Stimulated activated CD8-positive, alpha-beta memory T cell treated with anti-CD3 and anti-CD28 coated beads, Interleukin-7, amount 100 ng/mL, for 48 hours (primary cell): ENCODE results near the gene PBX1.

Experiments used
- DNase-seq, 2 donors: peaks; one replicate each; pipeline ENCODE4 v3.0.0-alpha.2; 2020; ENCODE audit warnings: low read depth in 1 of 2; ENCODE audit errors: extremely low read depth in 1 of 2

The PBX1 gene

DNA sequence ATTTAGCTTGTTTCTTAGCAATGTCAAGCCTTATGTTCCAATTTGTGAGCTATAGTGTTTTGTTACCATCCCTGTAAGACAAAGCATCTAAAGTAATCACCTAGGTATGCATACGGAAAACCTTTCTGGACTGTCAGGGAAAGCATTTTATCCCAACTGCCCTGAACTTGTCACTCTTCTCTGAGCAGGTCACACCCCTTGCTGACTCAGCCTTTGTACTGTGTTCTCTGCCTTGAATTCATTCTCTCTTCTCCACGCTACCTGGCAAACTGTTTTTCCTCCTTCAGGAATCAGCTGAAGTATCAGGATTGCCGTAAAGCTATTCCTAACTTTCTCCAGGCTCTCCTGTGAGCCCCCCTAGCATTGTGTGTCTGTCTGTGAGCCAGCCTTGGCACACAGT is 54.2 kb downstream of the PBX1 start:
- no peak for DNase-seq

DNA sequence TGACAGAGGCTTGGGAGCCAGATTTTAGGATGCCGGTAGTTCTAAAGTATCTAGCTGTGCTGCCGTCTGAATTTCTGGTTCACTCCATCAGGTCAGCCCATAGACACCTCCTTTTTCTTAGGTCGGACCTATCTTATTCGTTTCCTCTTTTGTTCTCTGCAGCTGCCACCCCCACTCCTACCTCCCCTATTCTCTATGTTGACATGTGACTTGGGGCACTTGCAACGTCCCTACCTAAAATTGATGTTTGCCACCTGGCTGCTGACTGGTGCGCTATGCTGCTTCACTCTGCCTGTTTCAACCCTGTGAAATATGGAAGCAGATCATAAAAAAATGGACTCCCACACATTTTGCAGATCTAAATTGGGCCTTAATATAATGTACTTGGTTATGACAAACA is 55.3 kb downstream of the PBX1 start:
- DNase-seq, result no peak

DNA sequence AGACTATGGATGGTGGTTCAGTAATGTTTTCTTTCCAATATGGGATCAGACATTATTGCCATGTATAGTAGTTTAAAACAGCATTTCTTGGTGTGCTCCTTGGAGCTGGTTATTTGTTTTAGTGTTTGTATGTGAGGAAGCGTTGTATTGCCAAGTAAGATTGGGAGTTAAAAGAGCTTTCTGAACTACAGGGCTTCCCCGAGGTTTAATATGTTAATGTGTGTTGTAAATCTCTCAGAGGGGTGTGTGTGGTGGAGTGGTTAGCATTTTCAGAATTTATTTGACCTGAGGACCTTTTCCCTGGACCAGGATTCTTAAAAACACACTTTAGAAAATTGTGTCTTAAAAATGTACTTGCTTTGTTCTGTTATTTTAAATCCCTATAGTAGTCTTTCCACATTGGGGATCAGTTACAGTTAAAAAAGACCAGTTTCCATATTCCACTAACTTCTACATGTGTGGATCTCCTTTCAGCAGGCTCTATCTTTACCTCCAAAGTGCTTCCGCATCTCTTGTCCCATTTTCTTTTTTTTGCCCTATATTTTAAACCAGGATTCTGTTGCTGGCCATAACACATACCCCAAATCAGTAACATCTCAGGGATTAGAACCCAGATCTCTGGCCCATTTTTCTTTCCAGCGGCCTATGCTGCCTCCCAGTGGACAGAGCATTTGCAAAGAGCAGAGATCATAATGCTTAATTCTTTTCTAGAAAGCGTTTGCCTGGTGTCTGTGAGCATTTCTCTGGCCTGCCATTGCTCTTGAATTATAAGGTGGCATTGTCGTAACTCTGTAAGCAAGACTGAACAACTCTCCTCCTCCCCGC is 58.6 kb downstream of the PBX1 start:
- DNase-seq, result no peak

DNA sequence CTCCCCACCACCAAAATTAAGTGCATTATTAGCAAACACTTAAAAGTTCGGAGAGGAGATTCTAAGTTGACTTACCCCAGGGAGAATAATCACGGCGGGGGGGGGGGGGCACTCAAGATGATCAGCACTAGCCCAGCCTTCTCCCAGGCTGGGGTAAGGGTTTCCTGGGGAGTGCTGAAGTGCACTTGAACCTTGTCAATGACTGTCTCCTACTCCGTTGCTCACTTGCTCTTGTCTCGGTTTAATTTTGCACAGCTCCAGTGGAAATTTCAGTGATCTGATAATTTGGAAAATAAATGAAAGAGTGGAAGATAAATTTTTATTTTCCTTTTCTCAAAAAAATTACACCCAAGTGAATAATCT is 59.2 kb downstream of the PBX1 start:
- no peak for DNase-seq

DNA sequence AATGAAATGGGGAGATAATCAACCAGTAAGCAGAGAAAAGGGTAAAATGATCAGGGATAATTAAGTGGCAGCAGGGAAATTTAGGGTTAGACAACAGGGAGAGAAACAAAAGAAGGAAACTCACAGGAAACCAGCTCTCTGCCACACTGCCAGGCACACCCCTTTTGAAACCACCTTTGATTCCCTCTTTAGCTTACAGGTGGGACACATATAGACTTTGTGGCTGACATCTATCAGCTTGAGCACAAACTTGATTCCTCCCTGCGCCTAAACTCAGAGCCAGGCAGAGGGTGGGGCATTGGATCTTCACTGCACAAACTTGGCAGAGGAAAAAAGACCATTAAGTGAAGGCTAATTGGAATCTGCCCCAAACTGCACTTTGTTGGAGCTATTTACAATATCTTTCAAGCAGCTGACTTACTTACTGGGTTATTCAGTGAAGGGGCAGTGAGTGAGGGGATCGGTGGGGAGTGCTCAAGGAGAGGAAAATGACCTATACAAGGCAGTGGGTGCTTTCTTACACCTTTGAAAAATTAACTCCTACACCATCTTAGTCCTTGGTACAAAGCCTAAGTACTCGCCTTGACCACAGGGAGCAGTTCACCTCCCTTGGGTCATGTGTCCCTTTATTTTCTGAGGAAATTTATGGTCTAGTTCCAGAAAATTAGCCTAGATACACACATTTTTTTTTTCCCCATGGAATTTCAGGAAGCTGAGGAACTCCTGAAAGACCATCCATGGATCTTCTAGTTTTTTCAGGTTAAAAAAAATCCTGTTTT is 60.2 kb downstream of the PBX1 start:
- DNase-seq, result no peak

DNA sequence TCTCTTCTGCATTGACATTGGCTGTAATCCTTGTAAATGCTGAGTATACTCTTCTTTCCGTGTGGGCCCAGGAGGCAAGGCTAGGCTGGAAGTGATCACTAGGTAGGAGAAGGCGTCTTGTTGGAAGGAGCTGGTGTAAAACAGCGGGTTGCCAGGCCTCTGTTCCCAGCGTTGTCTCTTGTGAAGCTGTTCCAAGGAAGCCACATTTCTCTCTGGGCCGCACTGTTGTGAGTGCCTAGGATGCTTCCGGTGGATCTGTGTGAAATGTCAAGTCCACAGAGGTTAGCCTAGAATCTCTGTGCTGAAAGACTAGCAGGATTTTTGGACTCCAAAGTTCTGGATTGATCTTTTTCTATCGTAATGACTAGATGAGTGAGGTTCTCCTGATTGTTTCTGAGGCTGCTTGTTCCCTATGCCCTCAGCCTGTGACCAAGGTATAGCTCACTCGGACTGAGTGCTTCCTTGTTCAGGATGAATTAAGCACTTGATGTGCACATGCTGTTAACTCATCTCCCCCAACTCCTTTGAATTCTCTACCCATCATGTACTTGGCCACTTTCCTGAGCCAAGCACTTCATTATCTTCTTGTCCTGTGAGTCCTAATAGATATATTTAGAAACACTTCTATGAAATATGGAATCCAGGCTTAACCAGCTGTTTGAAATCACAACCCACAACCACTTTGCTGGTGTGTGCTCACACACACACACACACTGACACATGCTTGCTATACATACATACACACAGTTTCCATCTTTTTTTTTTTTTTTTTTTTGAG is 63.3 kb downstream of the PBX1 start:
- DNase-seq, result no peak

DNA sequence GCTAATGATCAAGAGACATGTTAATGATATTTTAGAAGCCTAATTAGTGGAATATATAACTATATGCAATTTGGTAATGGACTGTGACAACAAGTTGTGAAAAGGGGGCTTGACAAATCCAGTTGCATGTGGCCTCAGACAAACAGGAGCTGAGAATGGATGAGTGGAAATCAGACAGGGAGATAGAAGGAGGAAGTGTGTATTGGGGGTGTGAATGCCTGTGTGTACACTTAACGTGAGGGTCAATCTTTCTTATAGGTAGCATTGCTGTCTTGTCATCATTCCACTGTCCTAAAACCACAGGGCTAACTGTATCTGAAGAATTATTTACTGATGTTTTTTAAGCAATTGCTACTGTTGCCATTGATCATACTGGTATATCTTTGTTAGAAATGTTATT is 64.8 kb downstream of the PBX1 start:
- DNase-seq, result no peak

DNA sequence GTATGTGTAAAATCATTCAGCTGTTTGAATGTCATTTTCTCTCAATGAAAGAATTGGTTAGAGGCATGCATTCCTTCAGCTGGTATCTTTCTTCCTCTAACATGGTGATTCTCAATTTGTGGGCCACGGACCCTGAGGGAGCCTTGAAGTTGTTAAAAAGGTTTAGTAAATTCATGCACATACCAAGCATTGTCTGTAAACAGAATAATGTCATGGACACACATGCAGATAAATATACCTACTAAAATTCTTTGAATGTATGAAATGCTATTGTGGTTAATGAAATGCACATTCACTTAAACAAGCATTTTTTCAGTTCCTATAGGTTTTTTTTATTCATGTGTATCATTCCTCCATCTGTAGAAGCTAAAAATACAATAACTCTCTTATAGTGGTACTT is 65.4 kb downstream of the PBX1 start:
- no peak for DNase-seq

DNA sequence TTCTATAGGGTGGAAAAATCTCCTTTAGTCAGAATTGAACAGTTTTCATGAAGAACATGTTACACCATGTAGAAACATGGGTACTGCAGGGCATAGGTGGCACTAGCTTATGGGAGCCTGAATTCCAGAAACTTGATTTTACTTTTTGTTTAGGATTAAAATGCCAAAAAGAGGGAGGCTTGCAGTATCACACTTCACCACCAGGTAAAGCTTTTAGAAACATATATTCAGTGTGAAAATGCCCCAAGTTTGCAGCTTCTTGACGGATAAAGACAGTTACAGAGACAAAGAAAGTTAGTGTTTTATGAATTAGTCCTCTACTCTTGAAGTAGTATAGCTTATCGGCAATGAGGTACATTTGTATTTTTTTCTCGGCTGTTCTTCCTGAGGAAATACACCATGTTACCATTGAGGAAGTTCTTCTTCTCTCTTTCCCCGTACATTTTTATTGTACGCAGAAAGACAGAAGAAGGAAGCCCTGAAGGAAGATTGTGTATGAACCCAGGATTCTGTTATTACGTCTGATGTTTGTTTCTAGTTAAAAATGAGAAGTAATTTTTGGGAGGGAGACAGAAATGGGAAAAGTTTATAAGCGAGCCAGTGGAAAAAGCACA is 66.1 kb downstream of the PBX1 start:
- no peak for DNase-seq

DNA sequence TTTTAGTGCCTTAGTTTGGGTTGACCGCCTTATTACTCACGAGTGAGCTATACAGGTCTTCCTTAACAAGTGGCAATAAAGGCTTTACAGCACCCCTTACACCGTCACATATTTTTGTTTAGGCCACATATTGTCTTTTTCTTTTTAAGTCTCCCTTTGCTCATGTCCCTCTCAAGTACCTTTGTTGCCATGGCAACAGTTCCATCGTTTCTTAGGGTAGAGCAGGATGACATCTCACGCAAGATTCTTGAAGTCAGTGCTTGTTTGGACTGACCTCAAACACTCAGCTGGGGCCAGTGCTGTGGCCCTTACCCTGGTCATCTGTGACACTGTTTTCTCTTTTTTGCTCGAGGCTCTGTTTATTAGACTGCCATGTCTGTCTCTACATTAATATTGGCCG is 69.8 kb downstream of the PBX1 start:
- DNase-seq, result no peak

DNA sequence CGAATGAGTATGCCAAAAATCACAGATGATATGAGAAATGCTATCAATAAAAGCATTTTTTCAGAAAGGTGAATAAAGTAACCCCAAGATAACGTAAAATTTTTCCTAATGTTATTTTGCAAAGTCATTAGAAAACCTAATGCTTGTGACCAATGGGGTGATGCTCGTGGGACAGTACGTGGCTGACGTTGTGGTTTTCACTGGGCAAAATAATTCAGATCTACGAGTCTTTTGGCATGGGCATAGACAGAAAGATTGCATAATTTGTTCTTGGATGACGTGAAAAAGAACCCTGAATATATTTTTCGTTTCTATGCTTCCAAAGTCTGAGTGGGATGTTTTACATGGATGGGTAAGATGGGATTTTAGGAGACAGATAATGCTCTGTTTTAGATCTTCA is 71.0 kb downstream of the PBX1 start:
- DNase-seq, result no peak

DNA sequence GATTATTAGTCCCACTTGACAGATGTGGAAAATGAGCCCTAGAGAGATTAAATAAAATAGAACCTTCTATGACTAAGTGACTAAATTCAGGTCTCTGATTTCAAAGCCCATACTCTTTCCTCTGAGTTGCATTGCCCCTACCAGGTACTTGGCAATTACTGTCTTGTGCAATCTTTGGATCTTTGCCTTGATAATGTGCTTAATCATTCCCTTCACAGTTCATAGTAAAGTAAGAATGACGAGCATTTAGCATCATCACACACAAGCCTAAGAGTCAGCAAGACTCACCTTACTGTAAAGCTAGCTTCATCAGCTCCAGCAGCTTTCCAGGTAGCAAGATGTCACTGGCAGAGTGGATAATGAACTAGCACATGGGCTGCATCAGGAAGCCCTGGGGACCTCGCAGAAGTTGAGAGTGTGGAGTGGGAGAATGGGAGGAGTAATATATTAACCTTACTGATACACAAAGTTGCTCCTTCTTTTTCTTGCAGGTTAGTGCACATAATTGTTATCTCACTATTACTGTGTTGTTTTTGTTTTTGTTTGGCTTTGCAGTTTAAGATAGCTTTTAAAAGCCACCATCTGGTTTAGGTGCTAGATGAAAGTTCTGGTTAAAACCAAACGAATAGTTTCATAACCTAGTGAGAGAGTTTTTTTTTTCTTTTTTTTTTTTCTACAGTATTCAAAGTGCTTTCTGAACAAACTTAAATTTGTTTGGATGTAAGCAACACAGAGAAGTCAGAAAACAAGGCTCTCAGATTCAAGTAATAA is 71.8 kb downstream of the PBX1 start:
- no peak for DNase-seq

DNA sequence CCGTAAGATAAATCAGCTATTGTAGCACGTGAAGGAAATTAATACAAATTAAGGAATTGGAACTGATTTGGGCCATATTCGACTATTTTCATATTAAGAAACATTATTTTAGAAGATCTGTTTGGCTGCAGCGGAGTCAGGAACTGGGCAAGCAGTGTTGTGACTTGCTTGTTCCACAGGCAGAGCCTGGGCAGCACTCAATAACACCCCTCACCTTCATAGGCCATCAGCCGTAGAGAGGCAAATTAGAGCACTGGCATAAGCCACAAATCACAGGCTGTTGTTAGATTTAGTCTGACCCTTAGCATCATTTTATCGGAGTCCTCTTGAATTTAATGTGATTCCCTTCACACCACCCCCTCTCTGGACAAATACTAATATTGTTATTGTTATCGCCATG is 72.8 kb downstream of the PBX1 start:
- DNase-seq, result no peak

DNA sequence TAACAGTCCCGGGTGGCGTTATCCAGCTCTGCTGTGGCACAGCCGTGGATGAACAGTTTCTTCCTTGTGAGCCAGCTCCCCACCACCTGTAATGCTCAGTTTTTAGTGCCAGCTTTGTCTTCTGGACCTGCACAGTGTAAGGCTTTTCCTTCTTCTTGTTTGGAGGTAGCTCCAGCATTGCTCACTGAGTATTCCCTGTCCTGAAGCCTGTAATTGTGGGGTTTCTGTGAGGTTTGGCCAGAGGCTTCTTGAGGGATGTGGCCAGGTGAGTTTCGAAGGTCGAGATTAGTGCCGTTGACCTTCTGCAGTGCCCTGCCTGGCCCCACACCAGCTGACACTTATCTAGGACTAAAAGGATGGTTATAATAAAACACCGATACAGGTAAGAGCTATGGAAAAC is 75.0 kb downstream of the PBX1 start:
- no peak for DNase-seq

DNA sequence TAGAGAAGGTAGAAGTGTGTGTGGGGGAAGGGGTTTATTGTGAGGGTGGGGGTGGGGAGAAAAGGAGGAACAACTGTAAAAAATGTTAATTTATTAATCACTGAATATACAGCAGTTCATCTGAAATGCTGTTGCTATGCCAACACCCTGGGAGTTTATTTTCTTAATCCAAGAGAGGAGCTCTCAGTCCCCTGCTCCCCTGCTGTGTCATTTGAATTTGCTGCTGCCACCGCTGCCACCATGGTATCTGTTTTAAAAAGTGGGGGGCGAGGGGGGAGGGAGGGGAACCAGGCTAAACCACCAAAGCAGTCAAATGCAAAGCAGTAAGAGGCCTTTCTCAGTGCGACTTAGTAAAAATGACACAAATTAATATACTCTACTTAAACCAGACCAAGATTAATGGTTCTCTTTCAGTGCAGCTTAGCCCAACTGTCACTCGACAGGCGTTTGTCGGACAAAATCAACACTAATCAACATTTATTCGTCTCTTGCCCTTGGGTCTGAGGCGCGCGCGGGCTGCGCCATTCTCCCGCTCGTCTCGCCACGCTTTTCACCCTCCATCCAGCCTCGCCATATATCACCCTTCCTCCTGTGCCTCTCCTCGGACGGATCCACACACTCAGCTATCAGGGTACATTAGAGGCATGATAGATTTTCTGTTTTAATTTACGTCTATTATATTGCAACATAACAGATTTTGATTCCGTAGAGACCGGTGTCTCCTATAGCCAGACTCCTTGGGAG is 76.2 kb downstream of the PBX1 start:
- no peak for DNase-seq

DNA sequence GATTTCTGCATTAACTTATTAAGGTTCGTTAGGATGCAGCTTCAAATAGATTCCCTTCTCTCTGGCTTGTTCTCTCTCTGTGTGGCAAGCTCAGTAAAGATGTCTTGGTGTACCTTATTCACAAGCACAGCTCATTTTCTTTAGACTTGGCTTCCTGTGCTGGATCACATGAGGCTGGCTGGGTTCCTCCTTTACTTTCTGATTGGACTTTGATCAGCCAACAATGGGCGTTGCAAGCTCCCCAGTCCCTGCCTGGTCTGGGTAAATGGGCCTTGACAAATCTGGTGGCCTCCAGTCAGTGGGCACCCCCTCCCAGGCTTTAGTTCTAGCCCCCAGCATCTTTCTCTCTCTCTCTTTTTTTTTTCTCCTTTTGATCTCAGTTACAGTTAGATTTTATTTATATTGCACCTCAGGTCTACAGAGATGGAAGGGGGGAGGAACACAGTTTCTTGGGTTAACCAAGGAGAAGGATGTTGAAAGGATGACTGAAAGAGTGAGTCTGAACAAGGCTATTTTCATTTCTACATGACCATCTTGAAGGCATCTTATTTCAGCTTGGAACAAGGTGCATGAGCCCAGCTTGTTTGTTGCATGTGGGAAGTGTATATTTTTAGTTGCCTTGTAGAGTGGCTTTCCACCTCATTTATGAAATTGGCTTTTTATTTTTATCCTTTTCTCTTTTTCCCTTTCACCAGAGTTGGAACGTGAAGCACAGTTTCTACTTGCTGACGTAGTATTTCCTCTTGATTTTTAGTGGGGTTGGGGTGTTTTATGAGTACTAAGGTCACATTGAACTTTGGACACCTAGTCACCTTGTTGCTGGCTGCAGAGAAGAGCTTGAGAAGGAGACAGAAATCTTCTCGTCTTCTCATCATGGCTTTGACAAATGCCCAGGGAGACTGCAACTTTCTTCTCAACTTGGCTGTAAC is 77.1 kb downstream of the PBX1 start:
- no peak for DNase-seq

DNA sequence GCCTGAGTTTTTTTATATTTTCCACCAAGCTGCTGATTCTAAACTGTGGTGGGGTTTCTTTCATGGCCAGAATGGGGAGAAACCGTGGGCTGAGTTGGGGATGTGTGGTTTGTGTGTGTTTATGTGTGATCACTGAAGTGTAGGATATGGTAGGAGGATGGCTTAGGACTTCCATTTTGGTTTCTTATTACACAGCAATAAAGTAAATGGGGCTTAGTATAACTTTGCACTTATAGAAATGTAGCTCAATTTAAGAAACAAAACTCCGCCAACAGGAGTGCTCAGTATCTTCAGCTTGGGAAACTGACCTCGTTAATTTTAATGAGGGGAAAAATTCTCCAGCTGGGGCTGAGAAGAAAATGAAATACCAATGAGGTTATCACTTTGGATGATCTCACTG is 77.8 kb downstream of the PBX1 start:
- no peak for DNase-seq

DNA sequence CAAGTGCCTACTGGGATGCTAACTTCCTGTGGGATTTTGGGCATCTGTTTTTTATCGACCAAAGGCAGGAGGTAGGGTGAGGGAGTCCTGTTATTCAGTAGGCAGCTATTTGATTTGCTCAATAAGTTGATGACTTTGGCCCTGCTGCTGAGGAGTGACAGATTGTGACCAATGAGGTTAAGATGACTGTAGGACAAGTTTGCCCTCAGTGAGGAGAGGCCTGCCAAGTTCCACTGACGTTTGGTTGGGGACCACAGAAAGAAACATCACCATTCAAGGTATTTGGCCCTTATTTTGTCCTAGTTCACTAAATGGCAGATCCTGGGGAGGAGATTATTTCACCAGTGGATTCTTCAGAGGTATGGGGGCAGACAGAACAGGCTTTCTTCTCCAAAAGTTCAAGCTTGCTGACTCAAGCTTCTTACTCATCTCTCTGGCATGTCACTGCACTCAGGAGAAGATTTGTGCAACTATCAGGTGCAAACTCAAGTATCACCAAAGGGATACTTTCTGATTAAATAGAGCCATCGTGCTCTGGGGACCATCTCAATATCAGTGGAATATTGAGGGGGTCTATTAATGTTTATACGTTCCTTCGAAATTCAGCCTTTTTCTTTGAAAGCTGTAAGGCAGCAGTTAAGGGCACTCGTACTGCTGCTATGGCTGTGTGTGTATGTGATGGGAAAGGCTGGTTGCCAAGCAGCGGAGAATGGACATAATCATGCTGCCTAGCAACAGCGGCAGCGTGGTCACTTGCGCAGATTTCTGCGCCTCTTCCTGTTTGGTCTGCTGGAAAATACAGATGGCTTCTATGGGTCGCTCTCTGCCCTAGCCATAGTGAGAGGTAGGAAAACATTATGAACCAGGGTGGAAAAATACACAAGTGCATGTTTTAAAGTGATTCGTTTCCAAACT is 78.7 kb downstream of the PBX1 start:
- DNase-seq, result no peak
